Liver (tissue), 9 donors: ENCODE results near the gene ANP32A. TPM values are rescaled to one million over a fixed set of nuclear protein-coding genes. Genes with fewer than 3 reads are reported as not detected.

Experiments
- DNase-seq: peaks from one replicate; pipeline ENCODE4 v3.0.0-alpha.2; 2017; ENCODE audit warnings: low spot score
- H3K27ac ChIP-seq, 2 donors: one replicate each; pipeline ENCODE4 v1.7.0; 2013; ENCODE audit warnings: inconsistent platforms in 2 of 2, low read length in 2 of 2, control low read depth in 1 of 2, low read depth in 1 of 2, mild to moderate bottlenecking in 1 of 2
- H3K27me3 ChIP-seq, 4 donors: one replicate each; pipeline versions ENCODE4 v1.6.1 to v1.7.0; 2013; ENCODE audit warnings: low read length in 3 of 4, inconsistent platforms in 1 of 4, mild to moderate bottlenecking in 1 of 4, moderate library complexity in 1 of 4; ENCODE audit not compliant: control insufficient read depth in 4 of 4, insufficient read depth in 4 of 4
- H3K36me3 ChIP-seq, 4 donors: one replicate each; pipeline versions ENCODE4 v1.6.1 to v1.7.0; 2013; ENCODE audit warnings: low read length in 3 of 4, mild to moderate bottlenecking in 3 of 4, low read depth in 1 of 4, moderate library complexity in 1 of 4; ENCODE audit not compliant: control insufficient read depth in 4 of 4, insufficient read depth in 3 of 4
- H3K4me1 ChIP-seq, 4 donors: one replicate each; pipeline versions ENCODE4 v1.6.1 to v1.7.0; 2013; ENCODE audit warnings: low read length in 3 of 4, mild to moderate bottlenecking in 3 of 4, moderate library complexity in 1 of 4; ENCODE audit not compliant: control insufficient read depth in 4 of 4, insufficient read depth in 4 of 4
- H3K4me3 ChIP-seq, 3 donors: one replicate each; pipeline versions ENCODE4 v1.6.1 to v1.7.0; 2013; ENCODE audit warnings: low read length in 3 of 3, control low read depth in 1 of 3, low read depth in 1 of 3, mild to moderate bottlenecking in 1 of 3
- H3K9ac ChIP-seq, 2 donors: one replicate each; pipeline ENCODE4 v1.7.0; 2013; ENCODE audit warnings: low read length in 2 of 2, mild to moderate bottlenecking in 2 of 2, moderate library complexity in 2 of 2, control low read depth in 1 of 2, low read depth in 1 of 2
- H3K9me3 ChIP-seq, 4 donors: one replicate each; pipeline versions ENCODE4 v1.6.1 to v1.7.0; 2013; ENCODE audit warnings: low read length in 3 of 4; ENCODE audit not compliant: control insufficient read depth in 4 of 4
- ATF3 ChIP-seq: IDR thresholded peaks from 2 replicates; pipeline ENCODE4 v1.6.1; 2016; ENCODE audit warnings: antibody characterized with exemption
- EGR1 ChIP-seq, 2 donors: IDR thresholded peaks; 2 replicates each; pipeline ENCODE4 v1.6.1; 2016 to 2018; ENCODE audit warnings: antibody characterized with exemption in 2 of 2, low read depth in 2 of 2
- FOXA1 ChIP-seq: IDR thresholded peaks from 2 replicates; pipeline ENCODE4 v1.6.1; 2016; ENCODE audit warnings: antibody characterized with exemption
- FOXA2 ChIP-seq: IDR thresholded peaks from 2 replicates; pipeline ENCODE4 v1.6.1; 2016; ENCODE audit warnings: antibody characterized with exemption
- GABPA ChIP-seq, 2 donors: IDR thresholded peaks in 1 of 2; conservative IDR thresholded peaks in 1 of 2; 2 replicates each; pipeline ENCODE4 v1.6.1; 2016; ENCODE audit warnings: antibody characterized with exemption in 2 of 2, mild to moderate bottlenecking in 1 of 2, moderate library complexity in 1 of 2
- HNF4G ChIP-seq: IDR thresholded peaks from 2 replicates; pipeline ENCODE4 v1.6.1; 2016; ENCODE audit warnings: antibody characterized with exemption
- JUND ChIP-seq, 2 donors: IDR thresholded peaks; 2 replicates each; pipeline ENCODE4 v1.6.1; 2016; ENCODE audit warnings: antibody characterized with exemption in 2 of 2
- MAX ChIP-seq: IDR thresholded peaks from 2 replicates; pipeline ENCODE4 v1.6.1; 2016; ENCODE audit warnings: antibody characterized with exemption
- NR2F2 ChIP-seq: IDR thresholded peaks from 2 replicates; pipeline ENCODE4 v1.6.1; 2016; ENCODE audit warnings: antibody characterized with exemption
- RAD21 ChIP-seq, 2 donors: IDR thresholded peaks; 2 replicates each; pipeline ENCODE4 v1.6.1; 2016; ENCODE audit warnings: antibody characterized with exemption in 2 of 2, mild to moderate bottlenecking in 2 of 2
- RXRA ChIP-seq, 2 donors: IDR thresholded peaks; 2 replicates each; pipeline ENCODE4 v1.6.1; 2017 to 2018; ENCODE audit warnings: antibody characterized with exemption in 2 of 2, mild to moderate bottlenecking in 1 of 2
- TAF1 ChIP-seq: conservative IDR thresholded peaks from 2 replicates; pipeline ENCODE4 v1.6.1; 2016; ENCODE audit warnings: antibody characterized with exemption, mild to moderate bottlenecking
- YY1 ChIP-seq: IDR thresholded peaks from 2 replicates; pipeline ENCODE4 v1.6.1; 2016; ENCODE audit warnings: antibody characterized with exemption, mild to moderate bottlenecking
- WGBS: extraction: QIAGEN DNeasy Blood & Tissue Kit; methylation state at CpG from one replicate; pipeline ENCODE4 v1.1.7; 2013; 5-methylcytosine and 5-hydroxymethylcytosine counted together
- polyA plus RNA-seq, 2 donors: library from polyadenylated mRNA; stranded (reverse) in 1 of 2; unstranded in 1 of 2; fragments of 200-250 nt in 1 of 2; fragments of >200 nt in 1 of 2; fragmentation: Nextera tagmentation in 1 of 2; extraction: Ambion mirVana in 1 of 2; gene quantifications; one replicate each; pipeline versions ENCODE4 v1.2.1 to v1.2.3, GENCODE V29; 2013 to 2015
- total RNA-seq, 2 donors: library from RNA; depleted of rRNA; stranded (reverse); fragments of >200 nt; gene quantifications; one replicate each; pipeline ENCODE4 v1.2.3, GENCODE V29; 2014
- TF ChIP-seq, protein P1 (sequence below): IDR thresholded peaks from 2 replicates; pipeline ENCODE4 v1.6.1; 2016; ENCODE audit warnings: antibody characterized with exemption
- TF ChIP-seq, protein P2 (sequence below): fragments of 150-350 bp; IDR thresholded peaks from 2 replicates; pipeline ENCODE4 v1.5.1; 2017; ENCODE audit warnings: improper control_type of control experiment, low read depth, low read length; ENCODE audit not compliant: missing input control
- donor health status: healthy.
- donor health status: healthy.
- donor health status: healthy.
- donor health status: healthy.
- donor health status: healthy.

ANP32A gene
- total and polyA plus RNA-seq, 4 donors: 30.5 to 60.4 (median 39.4) TPM

GRCh38 chr15:68812069-68812468 is 8.6 kb downstream of the ANP32A start:
- peak; percentile 10 for DNase-seq
- Histone ChIP-seq H3K27me3 (no peaks in the 10 kb centered on the region), H3K9ac (no peak overlapping the region), H3K36me3 (no peaks in the 10 kb centered on the region), H3K27ac (no peak overlapping the region), H3K4me1 (peaks cover 10 to 26% (median 16%) of the 10 kb centered on the region in 4 donors), H3K4me3 (no peak overlapping the region), H3K9me3 (no peaks in the 10 kb centered on the region)
- WGBS: 93% methylated on average over 8 of the region's 8 CpGs
- TF ChIP-seq YY1 (no peak), ATF3 (no peak), RXRA (IDR thresholded peaks at IDR 0.05) (no peak), NR2F2 (no peak), GABPA (IDR thresholded peaks at IDR 0.05 in 1 of 2, conservative IDR thresholded peaks at IDR 0.05 in 1 of 2) (no peak), RAD21 (IDR thresholded peaks at IDR 0.05) (no peak), TAF1 (no peak)
- TF ChIP-seq, protein P1, sequence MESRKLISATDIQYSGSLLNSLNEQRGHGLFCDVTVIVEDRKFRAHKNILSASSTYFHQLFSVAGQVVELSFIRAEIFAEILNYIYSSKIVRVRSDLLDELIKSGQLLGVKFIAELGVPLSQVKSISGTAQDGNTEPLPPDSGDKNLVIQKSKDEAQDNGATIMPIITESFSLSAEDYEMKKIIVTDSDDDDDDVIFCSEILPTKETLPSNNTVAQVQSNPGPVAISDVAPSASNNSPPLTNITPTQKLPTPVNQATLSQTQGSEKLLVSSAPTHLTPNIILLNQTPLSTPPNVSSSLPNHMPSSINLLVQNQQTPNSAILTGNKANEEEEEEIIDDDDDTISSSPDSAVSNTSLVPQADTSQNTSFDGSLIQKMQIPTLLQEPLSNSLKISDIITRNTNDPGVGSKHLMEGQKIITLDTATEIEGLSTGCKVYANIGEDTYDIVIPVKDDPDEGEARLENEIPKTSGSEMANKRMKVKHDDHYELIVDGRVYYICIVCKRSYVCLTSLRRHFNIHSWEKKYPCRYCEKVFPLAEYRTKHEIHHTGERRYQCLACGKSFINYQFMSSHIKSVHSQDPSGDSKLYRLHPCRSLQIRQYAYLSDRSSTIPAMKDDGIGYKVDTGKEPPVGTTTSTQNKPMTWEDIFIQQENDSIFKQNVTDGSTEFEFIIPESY: no peak
- TF ChIP-seq, protein P2, sequence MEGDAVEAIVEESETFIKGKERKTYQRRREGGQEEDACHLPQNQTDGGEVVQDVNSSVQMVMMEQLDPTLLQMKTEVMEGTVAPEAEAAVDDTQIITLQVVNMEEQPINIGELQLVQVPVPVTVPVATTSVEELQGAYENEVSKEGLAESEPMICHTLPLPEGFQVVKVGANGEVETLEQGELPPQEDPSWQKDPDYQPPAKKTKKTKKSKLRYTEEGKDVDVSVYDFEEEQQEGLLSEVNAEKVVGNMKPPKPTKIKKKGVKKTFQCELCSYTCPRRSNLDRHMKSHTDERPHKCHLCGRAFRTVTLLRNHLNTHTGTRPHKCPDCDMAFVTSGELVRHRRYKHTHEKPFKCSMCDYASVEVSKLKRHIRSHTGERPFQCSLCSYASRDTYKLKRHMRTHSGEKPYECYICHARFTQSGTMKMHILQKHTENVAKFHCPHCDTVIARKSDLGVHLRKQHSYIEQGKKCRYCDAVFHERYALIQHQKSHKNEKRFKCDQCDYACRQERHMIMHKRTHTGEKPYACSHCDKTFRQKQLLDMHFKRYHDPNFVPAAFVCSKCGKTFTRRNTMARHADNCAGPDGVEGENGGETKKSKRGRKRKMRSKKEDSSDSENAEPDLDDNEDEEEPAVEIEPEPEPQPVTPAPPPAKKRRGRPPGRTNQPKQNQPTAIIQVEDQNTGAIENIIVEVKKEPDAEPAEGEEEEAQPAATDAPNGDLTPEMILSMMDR: no peak

- H3K4me1 ChIP-seq: peaks cover 2 to 19% (median 3%) of the 10 kb centered on the region in 4 donors
- DNase-seq: no peak
- no peak overlapping the region for H3K27ac ChIP-seq
- H3K36me3 ChIP-seq: no peaks in the 10 kb centered on the region
- H3K27me3 ChIP-seq: no peaks in the 10 kb centered on the region
- no peaks in the 10 kb centered on the region for H3K9me3 ChIP-seq
- no peak overlapping the region for H3K4me3 ChIP-seq
- TF ChIP-seq GABPA (IDR thresholded peaks at IDR 0.05 in 1 of 2, conservative IDR thresholded peaks at IDR 0.05 in 1 of 2) (no peak), EGR1 (IDR thresholded peaks at IDR 0.05; ENCODE audit: low read depth in 2 of 2) (no peak), JUND (IDR thresholded peaks at IDR 0.05) (no peak), HNF4G (no peak)
- no peak overlapping the region for H3K9ac ChIP-seq
- WGBS: 88% methylated on average over 9 of the region's 9 CpGs
Measured at GRCh38 chr15:68809517-68809916, 11.2 kb downstream of the ANP32A start.

DNA sequence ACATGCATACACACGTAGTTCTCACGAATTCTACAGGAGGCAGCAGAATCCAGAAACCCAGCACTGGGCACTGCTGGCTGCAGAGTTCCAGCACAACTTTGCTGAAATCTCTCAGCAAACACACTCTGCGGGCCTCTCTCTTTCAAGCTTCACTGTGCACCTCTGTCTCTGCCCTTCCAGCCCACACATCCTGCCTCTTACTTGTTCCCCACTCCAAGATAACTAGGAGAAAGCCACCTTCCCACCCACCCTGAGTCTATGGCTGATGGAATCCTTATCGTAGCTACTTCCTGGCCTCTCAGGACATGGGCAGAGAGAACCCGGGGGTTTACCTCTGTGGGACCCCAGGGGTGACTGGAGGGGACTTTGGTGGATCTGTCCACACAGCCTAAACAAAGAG is 11.9 kb downstream of the ANP32A start:
- no peak for TF ChIP-seq NR2F2
- TF ChIP-seq RXRA (IDR thresholded peaks at IDR 0.05): no peak
- TF ChIP-seq FOXA2: no peak
- no peak for TF ChIP-seq HNF4G
- TF ChIP-seq FOXA1: no peak
- no peak for TF ChIP-seq ATF3
- TF ChIP-seq JUND (IDR thresholded peaks at IDR 0.05): no peak
- TF ChIP-seq RAD21 (IDR thresholded peaks at IDR 0.05): no peak
- no peak for TF ChIP-seq MAX
- TF ChIP-seq TAF1: no peak
- no peak for TF ChIP-seq YY1
- TF ChIP-seq, protein P2: no peak
- 62% methylated on average over 5 of the region's 5 CpGs for WGBS

More for the DNA sequence above, 11.9 kb downstream of the ANP32A start:
- Histone ChIP-seq H3K9ac (no peak overlapping the region), H3K4me3 (no peak overlapping the region), H3K9me3 (no peaks in the 10 kb centered on the region), H3K4me1 (peaks cover 0 to 19% (median 3%) of the 10 kb centered on the region in 4 donors), H3K36me3 (no peaks in the 10 kb centered on the region), H3K27me3 (no peaks in the 10 kb centered on the region), H3K27ac (no peak overlapping the region)
- DNase-seq: no peak
